Measurements from ENCODE around the gene SMIM14.

DNA sequence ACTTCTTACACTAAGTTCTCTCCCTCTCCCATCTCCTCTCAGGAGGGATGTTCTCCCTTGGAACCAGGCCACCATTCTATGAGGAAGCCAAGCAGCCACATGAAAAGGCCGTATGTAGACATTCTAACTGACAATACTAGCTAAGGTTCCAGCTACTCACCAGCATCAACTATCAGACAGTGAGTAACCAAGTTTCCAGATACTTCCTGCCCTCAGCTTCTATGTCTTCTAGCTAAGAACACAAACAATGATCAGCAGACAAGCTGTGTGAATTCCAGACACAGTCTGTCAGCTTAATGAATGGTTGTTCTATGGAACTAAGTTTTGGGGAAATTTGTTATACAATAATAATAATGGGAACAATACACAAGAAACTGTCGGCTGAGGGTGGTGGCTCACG lies 50.8 kb downstream of the SMIM14 start:
- TF ChIP-seq YY1 (IDR thresholded peaks at IDR 0.05; ENCODE audit: low read depth) (no peak), TAF1 (IDR thresholded peaks at IDR 0.05; ENCODE audit: low read depth) (no peak), EP300 (IDR thresholded peaks at IDR 0.05; ENCODE audit: borderline replicate concordance) (no peak), FOXM1 (IDR thresholded peaks at IDR 0.05; ENCODE audit: borderline replicate concordance, low read depth) (no peak), REST (IDR thresholded peaks at IDR 0.05; ENCODE audit: low read depth) (no peak), CEBPB (IDR thresholded peaks at IDR 0.05) (no peak), CREB1 (IDR thresholded peaks at IDR 0.05; ENCODE audit: low read depth) (no peak)
- TF ChIP-seq, protein P1, sequence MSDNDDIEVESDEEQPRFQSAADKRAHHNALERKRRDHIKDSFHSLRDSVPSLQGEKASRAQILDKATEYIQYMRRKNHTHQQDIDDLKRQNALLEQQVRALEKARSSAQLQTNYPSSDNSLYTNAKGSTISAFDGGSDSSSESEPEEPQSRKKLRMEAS (IDR thresholded peaks at IDR 0.05), result no peak
